Caco-2 (cell line): Measurements from ENCODE around the gene DHRS7C. TPM values are rescaled to one million over a fixed set of nuclear protein-coding genes. Genes with fewer than 3 reads are reported as not detected.
A peak's percentile ranks its signal among the peaks of the same experiment; 100 is the strongest.

ENCODE experiments used
- BruUV-seq: library from RNA; stranded (reverse); fragments of 400-500 nt; replicated peaks from 2 replicates; lab custom pipeline; 2021; lab: Mats Ljungman, UMichigan
- CTCF ChIA-PET: fragments of 300-600 bp; sonication (Branson Sonifier 250); formaldehyde crosslinking; loops from one replicate; lab custom pipeline; 2022; ENCODE audit warnings: antibody characterized with exemption; lab: Charles Lee
- POLR2A ChIA-PET: fragments of 300-600 bp; sonication (Branson Sonifier 250); formaldehyde crosslinking; loops from one replicate; lab custom pipeline; 2022; ENCODE audit warnings: antibody characterized with exemption; lab: Charles Lee
- DNase-seq, 2 experiments: peaks; one replicate each; pipeline versions ENCODE4 v3.0.0 to v3.0.0-alpha.2; 2020 to 2022
- H3K27me3 ChIP-seq: replicated peaks from 2 replicates; pipeline ENCODE4 v1.6.0; 2011; ENCODE audit warnings: low read length; ENCODE audit not compliant: control insufficient read depth, insufficient read depth
- H3K36me3 ChIP-seq: 2 replicates; pipeline ENCODE4 v1.5.1; 2011; ENCODE audit warnings: low read length; ENCODE audit not compliant: control insufficient read depth, insufficient read depth
- H3K4me1 ChIP-seq: fragments of 250-450 bp; sonication (Bioruptor Pico); 2 replicates; pipeline ENCODE4 v1.5.1; 2020; ENCODE audit warnings: mild to moderate bottlenecking
- H3K4me3 ChIP-seq: 2 replicates; pipeline ENCODE4 v1.5.1; 2011; ENCODE audit warnings: low read depth, mild to moderate bottlenecking, control low read depth, low read length
- H3K9me3 ChIP-seq: fragments of 250-450 bp; sonication (Bioruptor Pico); 2 replicates; pipeline ENCODE4 v1.5.1; 2020; ENCODE audit warnings: mild to moderate bottlenecking, moderate library complexity
- H3K27ac Mint-ChIP-seq: one replicate; pipeline ENCODE4 v1.8.0; 2022; ENCODE audit warnings: mixed read lengths; ENCODE audit not compliant: unreplicated experiment
- H3K27me3 Mint-ChIP-seq: one replicate; pipeline ENCODE4 v1.8.0; 2022; ENCODE audit warnings: mixed read lengths; ENCODE audit not compliant: insufficient read depth, unreplicated experiment
- H3K36me3 Mint-ChIP-seq: one replicate; pipeline ENCODE4 v1.8.0; 2022; ENCODE audit warnings: mild to moderate bottlenecking, mixed read lengths; ENCODE audit not compliant: insufficient read depth, unreplicated experiment
- H3K4me1 Mint-ChIP-seq: one replicate; pipeline ENCODE4 v1.8.0; 2022; ENCODE audit warnings: low read depth, mixed read lengths; ENCODE audit not compliant: unreplicated experiment
- H3K4me3 Mint-ChIP-seq: one replicate; pipeline ENCODE4 v1.8.0; 2022; ENCODE audit warnings: mild to moderate bottlenecking, moderate library complexity, mixed read lengths; ENCODE audit not compliant: unreplicated experiment
- H3K9me3 Mint-ChIP-seq: one replicate; pipeline ENCODE4 v1.8.0; 2022; ENCODE audit warnings: mixed read lengths; ENCODE audit not compliant: unreplicated experiment
- CTCF ChIP-seq, 2 experiments: fragments of 200-600 bp in 1 of 2; IDR thresholded peaks; 1 replicate in 1 of 2; 2 replicates in 1 of 2; pipeline versions ENCODE4 v1.5.1 to v1.8.0; 2011 to 2022; ENCODE audit warnings: antibody characterized with exemption in 1 of 2, control low read depth in 1 of 2, inconsistent platforms in 1 of 2, low read depth in 1 of 2, low read length in 1 of 2, mild to moderate bottlenecking in 1 of 2, moderate library complexity in 1 of 2; ENCODE audit not compliant: insufficient read depth in 1 of 2, severe bottlenecking in 1 of 2, unreplicated experiment in 1 of 2
- intact Hi-C: fragments of 100-400 bp; cut with micrococcal nuclease; formaldehyde crosslinking; loops from one replicate; pipeline ENCODE4 v1.10.0; 2022; ENCODE audit not compliant: unreplicated experiment
- total RNA-seq: library from RNA; stranded (reverse); gene quantifications from 2 replicates; pipeline ENCODE4 v1.2.3, GENCODE V29; 2022

The DHRS7C gene
- total RNA-seq, 1 experiment from 2014 or later, result not detected

- peak overlapping the region; percentile 69 for H3K27ac Mint-ChIP-seq
- no peaks in the 10 kb centered on the region for H3K36me3 Mint-ChIP-seq
- H3K9me3 ChIP-seq, result no peaks in the 10 kb centered on the region
- no peak for TF ChIP-seq CTCF (IDR thresholded peaks at IDR 0.05; ENCODE audit: insufficient read depth in 1 of 2, low read depth in 1 of 2, low read length in 1 of 2, severe bottlenecking in 1 of 2, unreplicated experiment in 1 of 2)
- H3K4me3 Mint-ChIP-seq, result no peak overlapping the region
- peak in 1 of 2 experiments; percentile 2 for DNase-seq
- H3K27me3 ChIP-seq, result no peaks in the 10 kb centered on the region
- no peaks in the 10 kb centered on the region for H3K9me3 Mint-ChIP-seq
- intact Hi-C loops, result no loop called here
- CTCF ChIA-PET, result interaction anchor here (0.5 kb wide), 1 partner anchor 80 kb away, joined by 3 read pairs; no protein-coding TSS in a partner anchor
- no TSS peak for BruUV-seq
- H3K4me1 ChIP-seq, result 0 out of 2 replicates have a peak, but pooled peaks cover 4% of the 10 kb centered on the region
- POLR2A ChIA-PET, result no interaction called here
- H3K27me3 Mint-ChIP-seq, result no peaks in the 10 kb centered on the region
- no peaks in the 10 kb centered on the region for H3K36me3 ChIP-seq
- H3K4me1 Mint-ChIP-seq, result peaks cover 5% of the 10 kb centered on the region
- no peak overlapping the region for H3K4me3 ChIP-seq
Measured at GRCh38 chr17:9811537-9811936, 20.1 kb upstream of the DHRS7C start.

- no peaks in the 10 kb centered on the region for H3K36me3 Mint-ChIP-seq
- no peaks in the 10 kb centered on the region for H3K36me3 ChIP-seq
- no peaks in the 10 kb centered on the region for H3K9me3 Mint-ChIP-seq
- H3K4me1 Mint-ChIP-seq, result peaks cover under 1% of the 10 kb centered on the region
- DNase-seq, result no peak
- no peaks in the 10 kb centered on the region for H3K27me3 ChIP-seq
- no TSS peak for BruUV-seq
- intact Hi-C loops, result no loop called here
- H3K27me3 Mint-ChIP-seq, result no peaks in the 10 kb centered on the region
- H3K4me1 ChIP-seq, result 0 out of 2 replicates have a peak, but pooled peaks cover 4% of the 10 kb centered on the region
- no peak overlapping the region for H3K4me3 Mint-ChIP-seq
- no peaks in the 10 kb centered on the region for H3K9me3 ChIP-seq
- CTCF ChIA-PET, result interaction anchor here (0.5 kb wide), 1 partner anchor 80 kb away, joined by 3 read pairs; no protein-coding TSS in a partner anchor
- H3K27ac Mint-ChIP-seq, result no peak overlapping the region
- no peak overlapping the region for H3K4me3 ChIP-seq
- no peak for TF ChIP-seq CTCF (IDR thresholded peaks at IDR 0.05; ENCODE audit: insufficient read depth in 1 of 2, low read depth in 1 of 2, low read length in 1 of 2, severe bottlenecking in 1 of 2, unreplicated experiment in 1 of 2)
- POLR2A ChIA-PET, result no interaction called here
Measured at GRCh38 chr17:9811086-9811485, 19.7 kb upstream of the DHRS7C start.

GRCh38 chr17:9810100-9810949 lies 18.9 kb upstream of the DHRS7C start:
- Mint-ChIP-seq H3K27me3 (no peaks in the 10 kb centered on the region), H3K9me3 (no peaks in the 10 kb centered on the region), H3K4me1 (no peaks in the 10 kb centered on the region), H3K36me3 (no peaks in the 10 kb centered on the region), H3K27ac (no peak overlapping the region), H3K4me3 (no peak overlapping the region)
- no TSS peak for BruUV-seq
- DNase-seq, result no peak
- no peak for TF ChIP-seq CTCF (IDR thresholded peaks at IDR 0.05; ENCODE audit: insufficient read depth in 1 of 2, low read depth in 1 of 2, low read length in 1 of 2, severe bottlenecking in 1 of 2, unreplicated experiment in 1 of 2)
- no peaks in the 10 kb centered on the region for H3K9me3 ChIP-seq
- intact Hi-C loops, result no loop called here
- no peaks in the 10 kb centered on the region for H3K27me3 ChIP-seq
- 0 out of 2 replicates have a peak, but pooled peaks cover 4% of the 10 kb centered on the region for H3K4me1 ChIP-seq
- no peak overlapping the region for H3K4me3 ChIP-seq
- CTCF ChIA-PET, result no interaction called here
- POLR2A ChIA-PET, result no interaction called here
- no peaks in the 10 kb centered on the region for H3K36me3 ChIP-seq
